Thoracic aorta (tissue), 2 donors: Measurements from ENCODE around the gene ARHGAP31. TPM values are rescaled to one million over a fixed set of nuclear protein-coding genes. Genes with fewer than 3 reads are reported as not detected.
A peak's percentile ranks its signal among the peaks of the same experiment; 100 is the strongest.
"Not testable (repeated sequence)": the region's sequence is repeated elsewhere in the genome, so short reads cannot be mapped to it uniquely, and the experiment has no call there.

Experiments used
- ATAC-seq: fragments of 150-250 bp; one replicate; pipeline ENCODE4 v1.8.0; 2017; ENCODE audit warnings: low read depth; ENCODE audit not compliant: insufficient number of reproducible peaks, low FRiP score
- DNase-seq: peaks from one replicate; pipeline ENCODE4 v3.0.0-alpha.2; 2020; ENCODE audit warnings: low spot score
- H3K27ac ChIP-seq, 2 donors: fragments of 200-600 bp; sonication (generic); 1 replicate in 1 of 2; 2 replicates in 1 of 2; pipeline ENCODE4 v1.5.1; 2016; ENCODE audit warnings: mild to moderate bottlenecking in 2 of 2, moderate library complexity in 2 of 2
- H3K27me3 ChIP-seq: fragments of 200-600 bp; sonication (generic); replicated peaks from 2 replicates; pipeline ENCODE4 v1.6.0; 2016; ENCODE audit warnings: mild to moderate bottlenecking; ENCODE audit not compliant: insufficient read depth
- H3K36me3 ChIP-seq: fragments of 200-600 bp; sonication (generic); one replicate; pipeline ENCODE4 v1.5.1; 2016
- H3K4me1 ChIP-seq, 2 donors: fragments of 200-600 bp; sonication (generic); 1 replicate in 1 of 2; 2 replicates in 1 of 2; pipeline versions ENCODE4 v1.5.1 to v1.6.0; 2016; ENCODE audit warnings: low read depth in 2 of 2, mild to moderate bottlenecking in 1 of 2; ENCODE audit not compliant: control insufficient read depth in 1 of 2
- H3K4me3 ChIP-seq: fragments of 200-600 bp; sonication (generic); 2 replicates; pipeline ENCODE4 v1.5.1; 2016; ENCODE audit warnings: mild to moderate bottlenecking
- H3K9me3 ChIP-seq: fragments of 200-600 bp; sonication (generic); 2 replicates; pipeline ENCODE4 v1.5.1; 2016
- total RNA-seq, 2 donors: library from RNA; depleted of rRNA; stranded (reverse); fragments of >200 nt; gene quantifications; one replicate each; pipeline versions ENCODE4 v1.1.0 to v1.2.3, GENCODE V29; 2016
- TF ChIP-seq, protein P1 (sequence below): fragments of 200-600 bp; sonication (generic); IDR thresholded peaks from one replicate; pipeline ENCODE4 v1.5.1; 2019; ENCODE audit warnings: antibody characterized with exemption

The ARHGAP31 gene
- total RNA-seq, 2 donors from 2014 or later = 20.8 to 33.6 TPM

DNA sequence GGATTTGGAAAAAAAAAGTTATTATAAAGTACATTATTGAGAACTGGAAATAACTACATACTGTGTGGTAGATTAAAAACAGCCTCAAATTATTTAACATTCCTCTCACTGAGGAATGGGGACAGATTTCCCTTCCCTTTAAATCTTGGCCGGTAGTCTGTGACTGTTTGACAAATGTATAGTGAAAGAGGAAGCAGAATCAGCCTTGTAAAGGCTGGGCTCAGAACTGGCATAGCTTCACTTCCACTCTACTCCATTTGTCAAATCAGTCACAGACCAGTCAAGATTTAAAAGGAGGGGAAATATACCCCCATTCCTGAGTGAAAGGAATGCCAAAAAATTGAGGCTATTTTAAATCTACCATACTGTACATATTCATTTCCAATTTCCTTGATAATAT is 35.3 kb upstream of the ARHGAP31 start:
- no peaks in the 10 kb centered on the region for H3K36me3 ChIP-seq
- peaks cover 3 to 13% of the 10 kb centered on the region in 2 donors for H3K4me1 ChIP-seq
- H3K4me3 ChIP-seq = no peak overlapping the region
- ATAC-seq (no peak), DNase-seq (no peak)
- no peaks in the 10 kb centered on the region for H3K9me3 ChIP-seq
- H3K27ac ChIP-seq = peak overlapping the region in 1 of 2 donors; percentile 20
- TF ChIP-seq, protein P1, sequence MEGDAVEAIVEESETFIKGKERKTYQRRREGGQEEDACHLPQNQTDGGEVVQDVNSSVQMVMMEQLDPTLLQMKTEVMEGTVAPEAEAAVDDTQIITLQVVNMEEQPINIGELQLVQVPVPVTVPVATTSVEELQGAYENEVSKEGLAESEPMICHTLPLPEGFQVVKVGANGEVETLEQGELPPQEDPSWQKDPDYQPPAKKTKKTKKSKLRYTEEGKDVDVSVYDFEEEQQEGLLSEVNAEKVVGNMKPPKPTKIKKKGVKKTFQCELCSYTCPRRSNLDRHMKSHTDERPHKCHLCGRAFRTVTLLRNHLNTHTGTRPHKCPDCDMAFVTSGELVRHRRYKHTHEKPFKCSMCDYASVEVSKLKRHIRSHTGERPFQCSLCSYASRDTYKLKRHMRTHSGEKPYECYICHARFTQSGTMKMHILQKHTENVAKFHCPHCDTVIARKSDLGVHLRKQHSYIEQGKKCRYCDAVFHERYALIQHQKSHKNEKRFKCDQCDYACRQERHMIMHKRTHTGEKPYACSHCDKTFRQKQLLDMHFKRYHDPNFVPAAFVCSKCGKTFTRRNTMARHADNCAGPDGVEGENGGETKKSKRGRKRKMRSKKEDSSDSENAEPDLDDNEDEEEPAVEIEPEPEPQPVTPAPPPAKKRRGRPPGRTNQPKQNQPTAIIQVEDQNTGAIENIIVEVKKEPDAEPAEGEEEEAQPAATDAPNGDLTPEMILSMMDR = no peak
- H3K27me3 ChIP-seq = no peaks in the 10 kb centered on the region

DNA sequence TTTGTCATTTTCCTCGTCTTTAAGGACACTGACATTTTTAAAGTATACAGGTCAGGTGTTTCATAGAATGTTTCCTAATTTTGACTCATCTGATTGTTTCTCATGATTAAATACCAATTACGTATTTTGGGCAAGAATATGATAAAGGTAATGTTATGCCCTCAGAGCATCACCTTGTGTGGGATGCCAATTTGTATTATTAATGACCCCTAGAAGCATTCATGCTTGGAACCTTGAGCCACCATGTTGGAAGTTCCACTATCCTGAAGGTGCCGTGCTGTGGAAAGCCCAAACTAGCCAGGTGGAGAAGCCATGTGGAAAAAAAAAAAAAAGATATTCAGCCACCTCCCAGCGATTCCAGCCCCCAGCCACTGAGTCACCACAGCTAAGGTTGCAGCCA is 34.4 kb upstream of the ARHGAP31 start:
- Histone ChIP-seq H3K4me1 (peaks cover 3 to 13% of the 10 kb centered on the region in 2 donors), H3K36me3 (no peaks in the 10 kb centered on the region), H3K27me3 (no peaks in the 10 kb centered on the region), H3K27ac (no peak overlapping the region), H3K4me3 (no peak overlapping the region), H3K9me3 (no peaks in the 10 kb centered on the region)
- ATAC-seq = no peak
- TF ChIP-seq, protein P1 = no peak
- no peak for DNase-seq

DNA sequence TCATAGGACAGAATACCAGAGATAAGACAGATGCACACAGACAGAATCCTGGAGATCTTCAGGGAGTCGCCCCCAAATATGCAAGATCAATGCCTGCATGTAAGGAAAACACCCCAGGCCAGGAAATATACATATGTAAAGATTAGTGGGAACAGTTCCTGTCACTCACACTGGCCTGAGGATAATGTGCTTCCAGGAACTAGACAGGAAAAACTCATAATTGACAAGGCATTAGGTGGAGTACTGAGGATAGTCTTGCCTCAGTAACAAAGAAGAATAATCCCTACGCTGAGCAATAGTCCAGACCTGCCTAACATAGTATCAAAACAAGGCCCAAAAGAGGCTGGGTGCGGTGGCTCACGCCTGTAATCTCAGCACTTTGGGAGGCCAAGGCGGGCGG is 33.1 kb upstream of the ARHGAP31 start:
- Histone ChIP-seq H3K27me3 (no peaks in the 10 kb centered on the region), H3K27ac (no peak overlapping the region), H3K4me3 (no peak overlapping the region), H3K4me1 (peaks cover 3 to 13% of the 10 kb centered on the region in 2 donors), H3K36me3 (no peaks in the 10 kb centered on the region), H3K9me3 (no peaks in the 10 kb centered on the region)
- DNase-seq (no peak), ATAC-seq (no peak)
- TF ChIP-seq, protein P1 = no peak

DNA sequence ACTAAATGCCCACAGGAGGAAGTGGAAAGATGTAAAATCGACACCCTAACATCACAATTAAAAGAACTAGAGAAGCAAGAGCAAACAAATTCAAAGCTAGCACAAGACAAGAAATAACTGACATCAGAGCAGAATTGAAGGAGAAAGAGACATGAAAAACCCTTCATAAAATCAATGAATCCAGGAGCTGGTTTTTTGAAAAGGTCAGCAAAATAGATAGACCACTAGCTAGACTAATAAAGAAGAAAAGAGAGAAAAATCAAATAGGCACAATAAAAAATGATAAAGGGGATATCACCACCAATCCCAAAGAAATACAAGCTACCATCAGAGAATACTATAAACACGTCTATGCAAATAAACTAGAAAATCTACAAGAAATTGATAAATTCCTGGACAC is 24.0 kb upstream of the ARHGAP31 start:
- H3K4me1 ChIP-seq, H3K4me3 ChIP-seq, DNase-seq, H3K9me3 ChIP-seq, H3K27ac ChIP-seq, H3K27me3 ChIP-seq, ATAC-seq, H3K36me3 ChIP-seq: not testable (repeated sequence)

DNA sequence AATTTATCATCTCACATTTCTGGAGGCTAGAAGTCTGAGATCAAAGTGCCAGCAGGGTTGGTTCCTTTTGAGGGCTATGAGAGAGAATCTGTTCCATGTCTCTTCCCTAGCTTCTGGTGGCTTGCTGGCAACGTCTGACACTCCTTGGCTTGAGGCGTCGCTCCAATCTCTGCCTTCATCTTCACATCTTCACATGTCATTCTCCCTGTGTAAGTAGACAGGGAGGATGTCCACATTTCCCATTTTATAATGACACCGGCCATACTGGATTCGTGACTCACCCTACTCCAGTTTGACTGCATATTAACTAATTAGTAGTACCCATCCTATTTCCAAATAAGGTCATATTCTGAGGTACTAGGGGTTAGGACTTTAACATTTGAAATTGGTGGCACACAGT is 17.5 kb upstream of the ARHGAP31 start:
- Histone ChIP-seq H3K9me3 (no peaks in the 10 kb centered on the region), H3K4me1 (peaks cover 0 to 11% of the 10 kb centered on the region in 2 donors), H3K36me3 (no peaks in the 10 kb centered on the region), H3K4me3 (no peak overlapping the region), H3K27me3 (no peaks in the 10 kb centered on the region), H3K27ac (no peak overlapping the region)
- no peak for ATAC-seq
- TF ChIP-seq, protein P1 = no peak
- DNase-seq = no peak

DNA sequence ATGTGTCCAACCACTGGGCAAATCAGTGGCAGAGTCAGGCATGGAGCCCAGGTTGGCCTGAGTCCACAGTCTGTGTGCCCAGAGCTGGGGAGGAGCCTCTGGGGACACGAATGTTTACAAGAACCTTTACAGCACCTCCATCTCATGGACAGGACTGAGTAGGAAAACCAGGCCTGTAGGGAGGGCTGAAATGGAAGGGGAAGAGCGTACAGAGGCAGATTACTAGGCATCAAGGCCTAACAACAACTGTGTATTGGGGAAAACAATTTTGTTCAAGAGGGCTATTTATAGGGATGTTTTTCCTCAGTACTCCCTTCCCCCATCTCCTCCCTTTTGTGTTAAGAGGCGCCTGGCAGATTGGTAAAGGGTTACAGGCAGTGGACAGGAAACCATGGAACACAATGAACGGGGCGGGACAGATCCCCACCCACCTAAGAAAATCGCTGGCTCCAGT is 15.1 kb upstream of the ARHGAP31 start:
- Histone ChIP-seq H3K27me3 (no peaks in the 10 kb centered on the region), H3K4me1 (peaks cover 0 to 11% of the 10 kb centered on the region in 2 donors), H3K4me3 (no peak overlapping the region), H3K36me3 (no peaks in the 10 kb centered on the region), H3K27ac (peak overlapping the region; percentile 36 to 54), H3K9me3 (no peaks in the 10 kb centered on the region)
- ATAC-seq (peak; percentile 64), DNase-seq (no peak)
- TF ChIP-seq, protein P1 = no peak
